Keratinocyte (primary cell): ENCODE data around the gene SEC63. TPM values are rescaled to one million over a fixed set of nuclear protein-coding genes. Genes with fewer than 3 reads are reported as not detected.

Experiments
- DNase-seq: peaks from one replicate; pipeline ENCODE4 v3.0.0-alpha.2; 2011; ENCODE audit warnings: low read depth, missing footprints, low spot score
- FAIRE-seq: peaks from 2 replicates; lab custom pipeline; 2011; peaks lifted over from hg19 to GRCh38; lab: Jason Lieb, UNC
- H2AFZ ChIP-seq: 2 replicates; pipeline ENCODE4 v1.6.0; 2012; ENCODE audit warnings: low read length, control low read depth, inconsistent platforms; ENCODE audit not compliant: control insufficient read depth
- H3K27ac ChIP-seq: 2 replicates; pipeline ENCODE4 v1.5.1; 2011; ENCODE audit warnings: low read length; ENCODE audit not compliant: control insufficient read depth, insufficient read depth
- H3K27me3 ChIP-seq: 3 replicates; pipeline ENCODE4 v1.6.0; 2011; ENCODE audit warnings: low read length; ENCODE audit not compliant: control insufficient read depth, insufficient read depth; ENCODE audit errors: extremely low read depth
- H3K36me3 ChIP-seq, 2 experiments: 2 replicates in 1 of 2; 3 replicates in 1 of 2; pipeline ENCODE4 v1.5.1; 2011; ENCODE audit warnings: low read length in 2 of 2, mild to moderate bottlenecking in 1 of 2; ENCODE audit not compliant: control insufficient read depth in 2 of 2, insufficient read depth in 2 of 2; ENCODE audit errors: extremely low read depth in 1 of 2
- H3K4me1 ChIP-seq: 3 replicates; pipeline ENCODE4 v1.5.1; 2011; ENCODE audit warnings: low read length; ENCODE audit not compliant: control insufficient read depth, insufficient read depth; ENCODE audit errors: extremely low read depth
- H3K4me2 ChIP-seq: 3 replicates; pipeline ENCODE4 v1.6.0; 2011; ENCODE audit warnings: low read depth, low read length; ENCODE audit not compliant: control insufficient read depth, insufficient read depth; ENCODE audit errors: extremely low read depth
- H3K4me3 ChIP-seq, 3 experiments: fragments of 200-600 bp in 1 of 3; sonication (generic) in 1 of 3; 2 replicates in 2 of 3; 3 replicates in 1 of 3; pipeline ENCODE4 v1.5.1; 2011 to 2016; ENCODE audit warnings: low read length in 3 of 3, mild to moderate bottlenecking in 3 of 3, control low read depth in 2 of 3, inconsistent platforms in 1 of 3, low read depth in 1 of 3, mixed read lengths in 1 of 3, mixed run types in 1 of 3, moderate library complexity in 1 of 3; ENCODE audit not compliant: control insufficient read depth in 2 of 3, insufficient read depth in 2 of 3; ENCODE audit errors: extremely low read depth in 1 of 3
- H3K79me2 ChIP-seq: 2 replicates; pipeline ENCODE4 v1.6.0; 2012; ENCODE audit warnings: low read length; ENCODE audit not compliant: control insufficient read depth, insufficient read depth
- H3K9ac ChIP-seq: 3 replicates; pipeline ENCODE4 v1.6.0; 2011; ENCODE audit warnings: low read length; ENCODE audit not compliant: control insufficient read depth, insufficient read depth; ENCODE audit errors: extremely low read depth
- H3K9me1 ChIP-seq: 3 replicates; pipeline ENCODE4 v1.6.0; 2011; ENCODE audit warnings: low read length; ENCODE audit not compliant: control insufficient read depth, insufficient read depth; ENCODE audit errors: extremely low read depth
- H3K9me3 ChIP-seq: 2 replicates; pipeline ENCODE4 v1.5.1; 2012; ENCODE audit warnings: low read depth, low read length; ENCODE audit not compliant: control insufficient read depth
- H4K20me1 ChIP-seq: 3 replicates; pipeline ENCODE4 v1.6.0; 2011; ENCODE audit warnings: low read length; ENCODE audit not compliant: control insufficient read depth, insufficient read depth; ENCODE audit errors: extremely low read depth
- CTCF ChIP-seq, 3 experiments: IDR thresholded peaks in 1 of 3; conservative IDR thresholded peaks in 1 of 3; optimal IDR thresholded peaks in 1 of 3; 2 replicates in 2 of 3; 3 replicates in 1 of 3; pipeline versions ENCODE3 to v1.5.1; 2011; ENCODE audit warnings: low read length in 3 of 3, mild to moderate bottlenecking in 3 of 3, moderate library complexity in 2 of 3, control low read depth in 1 of 3, inconsistent platforms in 1 of 3; ENCODE audit not compliant: insufficient read depth in 2 of 3; ENCODE audit errors: extremely low read depth in 1 of 3
- EZH2 ChIP-seq: IDR thresholded peaks from one replicate; pipeline ENCODE4 v1.6.1; 2012; ENCODE audit warnings: inconsistent platforms, mild to moderate bottlenecking, low read length, moderate library complexity
- dilution Hi-C: fragments of 300-500 bp; cut with MboI; formaldehyde crosslinking; loops from one replicate; pipeline ENCODE4 v1.7.0; 2020; ENCODE audit warnings: low sequenced_read_pairs; ENCODE audit not compliant: extremely low pct_ligation_motif_present
- polyA plus RNA-seq, 5 experiments: library from polyadenylated mRNA; depleted of rRNA in 3 of 5; stranded (reverse) in 3 of 5; stranded (forward) in 1 of 5; unstranded in 1 of 5; fragments of >200 nt; gene quantifications; 1 replicate in 1 of 5; 2 replicates in 3 of 5; 3 replicates in 1 of 5; pipeline versions ENCODE4 v1.2.1 to v1.2.3, GENCODE V29; 2011 to 2012; ENCODE audit warnings: missing spikeins in 2 of 5, low read depth in 1 of 5, low replicate concordance in 1 of 5

Gene SEC63
- polyA plus RNA-seq, 1 donor (not counting 4 experiments of a cell fraction or from before 2014, with no cell fraction given) = 91.4 TPM

GRCh38 chr6:107972413-107973096 is 14.5 kb upstream of the SEC63 start:
- no peak overlapping the region for H3K4me3 ChIP-seq
- H3K4me1 ChIP-seq = peaks cover 5% of the 10 kb centered on the region
- H3K9me3 ChIP-seq = no peaks in the 10 kb centered on the region
- no peak overlapping the region for H2AFZ ChIP-seq
- FAIRE-seq = no peak
- no peak overlapping the region for H3K27ac ChIP-seq
- no peaks in the 10 kb centered on the region for H4K20me1 ChIP-seq
- DNase-seq = no peak
- H3K9me1 ChIP-seq = no peaks in the 10 kb centered on the region
- no peak overlapping the region for H3K9ac ChIP-seq
- H3K79me2 ChIP-seq = no peaks in the 10 kb centered on the region
- no peaks in the 10 kb centered on the region for H3K36me3 ChIP-seq
- TF ChIP-seq CTCF (optimal IDR thresholded peaks at IDR 0.05 in 1 of 3, IDR thresholded peaks at IDR 0.05 in 1 of 3, conservative IDR thresholded peaks at IDR 0.05 in 1 of 3; ENCODE audit: extremely low read depth in 1 of 3, insufficient read depth in 2 of 3, low read length in 3 of 3) (no peak), EZH2 (no peak)
- dilution Hi-C loops = no loop called here
- no peaks in the 10 kb centered on the region for H3K27me3 ChIP-seq
- H3K4me2 ChIP-seq = no peak overlapping the region

- no peak overlapping the region for H3K4me2 ChIP-seq
- no peak for DNase-seq
- H3K9me3 ChIP-seq = no peaks in the 10 kb centered on the region
- H3K36me3 ChIP-seq = no peaks in the 10 kb centered on the region
- no peaks in the 10 kb centered on the region for H3K9me1 ChIP-seq
- peaks cover 13% of the 10 kb centered on the region for H3K4me1 ChIP-seq
- dilution Hi-C loops = no loop called here
- no peaks in the 10 kb centered on the region for H3K27me3 ChIP-seq
- H3K79me2 ChIP-seq = no peaks in the 10 kb centered on the region
- no peaks in the 10 kb centered on the region for H4K20me1 ChIP-seq
- no peak overlapping the region for H3K27ac ChIP-seq
- no peak overlapping the region for H2AFZ ChIP-seq
- no peak overlapping the region for H3K4me3 ChIP-seq
- no peak for FAIRE-seq
- TF ChIP-seq CTCF (optimal IDR thresholded peaks at IDR 0.05 in 1 of 3, IDR thresholded peaks at IDR 0.05 in 1 of 3, conservative IDR thresholded peaks at IDR 0.05 in 1 of 3; ENCODE audit: extremely low read depth in 1 of 3, insufficient read depth in 2 of 3, low read length in 3 of 3) (no peak), EZH2 (no peak)
- no peak overlapping the region for H3K9ac ChIP-seq
These were observed 13.2 kb upstream of the SEC63 start for GRCh38 chr6:107971181-107971580.
